ENCODE measurements around the gene TNFSF11. TPM values are rescaled to one million over a fixed set of nuclear protein-coding genes. Genes with fewer than 3 reads are reported as not detected.
A peak's percentile ranks its signal among the peaks of the same experiment; 100 is the strongest.

The TNFSF11 gene
- total RNA-seq, 2 experiments from 2014 or later = 3.7 to 4.5 TPM

DNA sequence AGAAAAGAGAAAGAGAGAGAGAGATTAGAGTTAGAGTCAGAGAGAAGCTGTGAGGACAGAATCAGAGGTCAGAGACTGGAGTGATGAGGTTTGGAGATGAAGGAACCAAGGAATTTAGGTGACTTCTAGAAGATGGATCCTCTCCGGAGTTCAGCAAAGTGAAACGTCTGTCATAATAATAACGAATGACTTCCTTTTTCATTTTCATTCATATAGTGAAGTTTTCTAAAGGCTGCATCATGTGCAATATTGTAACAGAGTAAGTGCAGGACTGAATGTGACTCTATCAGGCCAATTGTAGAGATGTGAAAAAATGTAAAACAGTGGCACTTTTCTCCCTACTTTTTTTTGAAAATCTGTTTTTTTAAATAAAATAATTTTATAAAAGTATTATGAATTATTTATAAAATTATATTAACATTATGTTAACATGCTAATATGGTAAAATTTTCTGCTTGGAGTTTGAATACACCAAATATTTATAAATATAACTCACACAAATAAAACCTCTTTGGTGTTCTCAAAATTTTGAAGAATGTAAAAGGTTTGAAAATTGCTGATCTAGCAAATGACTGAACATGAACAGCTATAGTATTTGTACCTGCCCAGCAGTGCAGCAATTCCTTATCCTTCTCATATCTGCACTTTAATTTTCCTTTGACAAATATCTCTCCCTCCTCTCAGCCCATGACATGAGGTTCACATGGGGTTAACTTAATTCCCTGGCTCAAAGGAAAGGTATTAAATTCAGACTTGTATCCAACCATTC lies 4.2 kb upstream of the TNFSF11 start:
- intact Hi-C loops (cut with micrococcal nuclease) = loop anchor here (5.0 to 10.0 kb wide), 2 partner anchors 215 to 297 kb away; partner anchors contain the start of gene AKAP11
- ChIA-PET POLR2A (interaction anchor here (0.6 kb wide), 2 partner anchors 31 to 419 kb away, joined by 3 to 4 read pairs; no protein-coding TSS in a partner anchor), CTCF (interaction anchor here (0.8 kb wide), 1 partner anchor 25 kb away, joined by 3 read pairs; no protein-coding TSS in a partner anchor)

GRCh38 chr13:42571895-42572294 lies 2.1 kb upstream of the TNFSF11 start:
- ChIA-PET CTCF (no interaction called here), POLR2A (no interaction called here)
- Mint-ChIP-seq H3K4me1 (ENCODE audit: low read depth) (peaks cover 29% of the 10 kb centered on the region), H3K27ac (no peak overlapping the region), H3K27me3 (peaks cover 18% of the 10 kb centered on the region), H3K4me3 (no peak overlapping the region), H3K36me3 (no peaks in the 10 kb centered on the region), H3K9me3 (peaks cover 9% of the 10 kb centered on the region)
- intact Hi-C loops (cut with micrococcal nuclease) = loop anchor here (5.0 to 10.0 kb wide), 2 partner anchors 217 to 300 kb away; partner anchors contain the start of gene AKAP11
- DNase-seq = no peak

More for the DNA sequence above, 4.2 kb upstream of the TNFSF11 start:
- no peak overlapping the region for H3K27ac Mint-ChIP-seq
- H3K27me3 Mint-ChIP-seq = peaks cover 11% of the 10 kb centered on the region
- peaks cover 1% of the 10 kb centered on the region for H3K36me3 Mint-ChIP-seq
- peaks cover 7% of the 10 kb centered on the region for H3K4me1 Mint-ChIP-seq (ENCODE audit: low read depth)
- DNase-seq = no peak
- no peak overlapping the region for H3K4me3 Mint-ChIP-seq
- H3K9me3 Mint-ChIP-seq = peaks cover 10% of the 10 kb centered on the region

DNA sequence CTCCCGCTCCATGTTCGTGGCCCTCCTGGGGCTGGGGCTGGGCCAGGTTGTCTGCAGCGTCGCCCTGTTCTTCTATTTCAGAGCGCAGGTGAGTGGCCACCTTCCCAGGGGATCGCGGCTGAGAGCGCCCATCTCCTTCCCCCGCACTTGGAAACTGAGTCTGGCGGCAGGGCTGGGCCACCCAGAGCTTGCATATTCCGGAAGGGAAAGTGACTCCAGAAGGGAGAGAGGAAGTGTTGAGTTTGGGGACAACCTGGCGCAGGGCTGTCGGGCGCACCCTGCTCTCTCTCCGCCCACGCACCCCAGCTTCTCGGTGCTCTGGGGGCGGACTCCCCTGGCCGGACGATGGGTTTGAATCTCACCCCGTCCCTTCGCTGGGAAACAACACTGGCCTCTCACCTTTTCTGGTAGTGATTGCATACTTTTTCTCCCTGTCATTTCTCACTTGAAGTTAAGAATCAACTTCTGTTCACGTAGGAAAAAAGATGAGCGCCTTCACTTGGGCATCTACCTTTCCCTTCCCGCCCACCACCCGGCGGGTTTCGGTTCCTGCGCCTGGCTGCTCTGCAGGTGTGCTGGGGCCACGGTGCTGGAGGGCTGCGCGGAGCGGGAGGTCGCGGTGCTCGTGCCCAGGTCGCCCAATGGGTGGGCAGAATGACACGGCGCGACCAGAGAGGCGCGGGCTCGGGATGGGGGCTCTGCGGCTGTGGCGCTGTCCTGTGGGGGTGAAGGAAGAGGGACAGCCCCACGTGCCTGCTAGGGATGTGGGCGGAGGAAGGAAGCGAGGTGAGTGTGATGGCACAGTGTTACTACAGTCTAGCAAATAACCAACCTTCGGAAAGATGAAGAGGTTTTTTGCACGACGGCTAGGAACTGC lies 721 bp downstream of the TNFSF11 start:
- DNase-seq = peak; percentile 75
- intact Hi-C loops (cut with micrococcal nuclease) = loop anchor here (1.0 to 10.0 kb wide), 6 partner anchors 77 to 302 kb away; partner anchors contain the start of gene AKAP11
- Mint-ChIP-seq H3K9me3 (peaks cover 9% of the 10 kb centered on the region), H3K27ac (peak overlapping the region; percentile 55), H3K36me3 (no peaks in the 10 kb centered on the region), H3K4me1 (ENCODE audit: low read depth) (peaks cover 34% of the 10 kb centered on the region), H3K4me3 (peak overlapping the region; percentile 73), H3K27me3 (peaks cover 26% of the 10 kb centered on the region)
- CTCF ChIA-PET = interaction anchor here (0.7 to 1.2 kb wide), 2 partner anchors 300 to 518 kb away, joined by 3 read pairs; no protein-coding TSS in a partner anchor
- POLR2A ChIA-PET = interaction anchor here (1.3 to 1.5 kb wide), 2 partner anchors 12 to 178 kb away, joined by 4 read pairs; no protein-coding TSS in a partner anchor

- Mint-ChIP-seq H3K9me3 (peaks cover 9% of the 10 kb centered on the region), H3K36me3 (no peaks in the 10 kb centered on the region), H3K27ac (peak overlapping the region; percentile 14), H3K27me3 (peaks cover 25% of the 10 kb centered on the region), H3K4me1 (ENCODE audit: low read depth) (peaks cover 34% of the 10 kb centered on the region), H3K4me3 (peak overlapping the region; percentile 53)
- ChIA-PET POLR2A (no interaction called here), CTCF (interaction anchor here (0.6 kb wide), 1 partner anchor 215 kb away, joined by 3 read pairs; no protein-coding TSS in a partner anchor)
- no peak for DNase-seq
- intact Hi-C loops (cut with micrococcal nuclease) = loop anchor here (1.0 to 10.0 kb wide), 5 partner anchors 79 to 244 kb away; no protein-coding TSS in a partner anchor
These were observed 2.0 kb downstream of the TNFSF11 start for GRCh38 chr13:42575938-42576337.

GRCh38 chr13:42577538-42577937 lies 3.6 kb downstream of the TNFSF11 start:
- Mint-ChIP-seq H3K9me3 (no peaks in the 10 kb centered on the region), H3K4me3 (no peak overlapping the region), H3K27me3 (peaks cover 20% of the 10 kb centered on the region), H3K36me3 (no peaks in the 10 kb centered on the region), H3K4me1 (ENCODE audit: low read depth) (peaks cover 34% of the 10 kb centered on the region), H3K27ac (peak overlapping the region; percentile 25)
- ChIA-PET CTCF (no interaction called here), POLR2A (no interaction called here)
- DNase-seq = no peak
- intact Hi-C loops (cut with micrococcal nuclease) = loop anchor here (5.0 to 10.0 kb wide), 2 partner anchors 223 to 245 kb away; no protein-coding TSS in a partner anchor

GRCh38 chr13:42580644-42581043 lies 6.7 kb downstream of the TNFSF11 start:
- ChIA-PET POLR2A (interaction anchor here (1.4 kb wide), 1 partner anchor 84 kb away, joined by 3 read pairs; no protein-coding TSS in a partner anchor), CTCF (no interaction called here)
- Mint-ChIP-seq H3K4me3 (no peak overlapping the region), H3K9me3 (no peaks in the 10 kb centered on the region), H3K4me1 (ENCODE audit: low read depth) (peaks cover 18% of the 10 kb centered on the region), H3K27me3 (peaks cover 15% of the 10 kb centered on the region), H3K27ac (no peak overlapping the region), H3K36me3 (no peaks in the 10 kb centered on the region)
- no peak for DNase-seq
- intact Hi-C loops (cut with micrococcal nuclease) = no loop called here

DNA sequence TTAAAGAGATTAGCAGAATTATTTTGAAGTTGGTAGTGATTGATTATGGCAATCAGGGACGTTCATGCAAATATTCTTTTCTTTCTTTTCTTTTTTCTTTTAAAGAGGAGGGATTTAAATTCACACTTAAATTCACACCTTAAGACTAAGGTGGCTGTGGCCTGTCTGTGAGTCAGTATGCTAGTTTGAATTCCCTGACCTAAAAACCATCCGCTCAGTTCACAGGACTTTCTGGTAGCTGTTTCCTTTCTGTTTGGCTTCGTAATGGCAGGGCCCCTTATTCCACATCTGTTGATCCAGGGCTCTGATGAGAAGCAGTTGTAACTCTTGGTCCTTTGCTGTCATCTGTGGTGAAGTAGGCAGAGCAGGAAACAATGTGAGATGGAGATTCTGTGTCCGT lies 7.5 kb downstream of the TNFSF11 start:
- Mint-ChIP-seq H3K4me3 (no peak overlapping the region), H3K27me3 (peaks cover 9% of the 10 kb centered on the region), H3K27ac (no peak overlapping the region), H3K36me3 (no peaks in the 10 kb centered on the region), H3K9me3 (no peaks in the 10 kb centered on the region), H3K4me1 (ENCODE audit: low read depth) (peaks cover 10% of the 10 kb centered on the region)
- DNase-seq = no peak
- CTCF ChIA-PET = interaction anchor here (0.8 to 1.8 kb wide), 2 partner anchors 14 to 247 kb away, joined by 3 to 4 read pairs; no protein-coding TSS in a partner anchor
- intact Hi-C loops (cut with micrococcal nuclease) = no loop called here
- POLR2A ChIA-PET = no interaction called here

DNA sequence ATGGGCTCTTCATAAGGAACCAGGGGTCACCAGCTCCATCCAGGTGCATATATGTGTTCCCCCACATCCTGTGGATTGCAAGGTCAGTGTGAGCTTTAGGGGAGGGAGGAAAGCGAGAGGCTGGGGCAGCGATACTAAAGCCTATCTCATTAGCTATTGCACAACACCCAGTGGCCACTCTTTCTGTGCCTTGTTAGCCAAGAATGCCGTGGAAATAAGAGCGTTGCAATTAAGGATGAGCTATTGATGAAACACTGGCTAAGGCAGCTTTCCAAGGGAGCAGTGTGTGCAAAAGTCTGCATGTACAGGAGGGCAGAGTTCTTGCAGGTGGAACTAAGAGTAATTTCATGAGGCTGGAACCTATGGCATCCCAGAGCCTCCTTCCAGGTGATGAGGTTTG lies 17.6 kb downstream of the TNFSF11 start:
- intact Hi-C loops (cut with micrococcal nuclease) = loop anchor here (10.0 kb wide), 2 partner anchors 213 to 283 kb away; no protein-coding TSS in a partner anchor
- H3K27me3 Mint-ChIP-seq = no peaks in the 10 kb centered on the region
- no peak overlapping the region for H3K4me3 Mint-ChIP-seq
- ChIA-PET CTCF (no interaction called here), POLR2A (no interaction called here)
- no peaks in the 10 kb centered on the region for H3K9me3 Mint-ChIP-seq
- no peak overlapping the region for H3K27ac Mint-ChIP-seq
- H3K4me1 Mint-ChIP-seq (ENCODE audit: low read depth) = no peaks in the 10 kb centered on the region
- DNase-seq = no peak
- no peaks in the 10 kb centered on the region for H3K36me3 Mint-ChIP-seq

GRCh38 chr13:42592915-42593900 lies 19.3 kb downstream of the TNFSF11 start:
- H3K4me3 Mint-ChIP-seq = no peak overlapping the region
- intact Hi-C loops (cut with micrococcal nuclease) = loop anchor here (10.0 kb wide), 2 partner anchors 212 to 282 kb away; no protein-coding TSS in a partner anchor
- no peaks in the 10 kb centered on the region for H3K36me3 Mint-ChIP-seq
- DNase-seq = no peak
- H3K27me3 Mint-ChIP-seq = no peaks in the 10 kb centered on the region
- no peaks in the 10 kb centered on the region for H3K4me1 Mint-ChIP-seq (ENCODE audit: low read depth)
- H3K27ac Mint-ChIP-seq = no peak overlapping the region
- POLR2A ChIA-PET = no interaction called here
- H3K9me3 Mint-ChIP-seq = no peaks in the 10 kb centered on the region
- CTCF ChIA-PET = interaction anchor here (1.0 to 1.9 kb wide), 2 partner anchors 99 to 174 kb away, joined by 3 to 5 read pairs; no protein-coding TSS in a partner anchor

- intact Hi-C loops (cut with micrococcal nuclease) = loop anchor here (5.0 to 10.0 kb wide), 4 partner anchors 210 to 1213 kb away; no protein-coding TSS in a partner anchor
- POLR2A ChIA-PET = interaction anchor here (0.6 kb wide), 1 partner anchor 88 kb away, joined by 3 read pairs; no protein-coding TSS in a partner anchor
- no peak overlapping the region for H3K27ac Mint-ChIP-seq
- H3K27me3 Mint-ChIP-seq = no peaks in the 10 kb centered on the region
- CTCF ChIA-PET = interaction anchor here (0.6 to 2.3 kb wide), 17 partner anchors 11 to 1209 kb away, joined by 3 to 11 read pairs (median 4); no protein-coding TSS in a partner anchor
- no peaks in the 10 kb centered on the region for H3K9me3 Mint-ChIP-seq
- no peaks in the 10 kb centered on the region for H3K4me1 Mint-ChIP-seq (ENCODE audit: low read depth)
- peak; percentile 67 for DNase-seq
- H3K36me3 Mint-ChIP-seq = no peaks in the 10 kb centered on the region
- H3K4me3 Mint-ChIP-seq = no peak overlapping the region
These were observed 20.7 kb downstream of the TNFSF11 start for GRCh38 chr13:42594481-42595252.

All from activated CD4-positive, alpha-beta memory T cell treated with anti-CD3 and anti-CD28 coated beads for 36 hours (primary cell).